Activated CD8-positive, alpha-beta memory T cell treated with anti-CD3 and anti-CD28 coated beads, Interleukin-2, amount 50 U/mL, for 1 hour (primary cell): ENCODE data around the gene ST6GALNAC6.

Source experiments
- DNase-seq: peaks from one replicate; pipeline ENCODE4 v3.0.0-alpha.2; 2020; ENCODE audit errors: extremely low read depth

Gene ST6GALNAC6

GRCh38 chr9:127899128-127899943, at the start of gene ST6GALNAC6:
TSS of gene ST6GALNAC6 (minus strand) at chr9:127899603. CDS start at chr9:127897981, 1,622 bp downstream.
- no peak for DNase-seq

GRCh38 chr9:127947841-127948710, 48.7 kb upstream of the ST6GALNAC6 start:
- no peak for DNase-seq

DNA sequence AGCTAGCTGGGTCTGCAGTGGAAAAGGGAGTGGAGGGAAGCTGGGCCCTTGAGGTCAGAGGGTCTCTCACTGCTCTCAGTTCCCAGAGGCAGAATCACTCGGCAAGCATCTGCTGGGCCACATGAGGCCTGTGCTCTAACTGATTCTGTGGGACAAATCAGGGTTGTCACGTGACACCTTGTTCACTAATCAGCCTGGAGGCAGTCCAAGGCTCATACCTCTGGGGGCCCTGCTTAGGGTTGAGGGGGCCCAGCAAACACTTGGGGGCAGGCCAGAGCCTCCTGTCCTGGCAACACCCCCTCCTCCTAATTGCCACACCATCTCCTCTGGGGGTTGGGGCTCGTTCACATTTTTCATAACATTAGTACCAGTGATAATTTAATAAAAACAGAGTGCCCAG, 47.3 kb upstream of the ST6GALNAC6 start:
- DNase-seq: no peak

- no peak for DNase-seq
Observed at GRCh38 chr9:127945942-127946341, 46.5 kb upstream of the ST6GALNAC6 start.

GRCh38 chr9:127945338-127945737, 45.9 kb upstream of the ST6GALNAC6 start:
- no peak for DNase-seq

DNA sequence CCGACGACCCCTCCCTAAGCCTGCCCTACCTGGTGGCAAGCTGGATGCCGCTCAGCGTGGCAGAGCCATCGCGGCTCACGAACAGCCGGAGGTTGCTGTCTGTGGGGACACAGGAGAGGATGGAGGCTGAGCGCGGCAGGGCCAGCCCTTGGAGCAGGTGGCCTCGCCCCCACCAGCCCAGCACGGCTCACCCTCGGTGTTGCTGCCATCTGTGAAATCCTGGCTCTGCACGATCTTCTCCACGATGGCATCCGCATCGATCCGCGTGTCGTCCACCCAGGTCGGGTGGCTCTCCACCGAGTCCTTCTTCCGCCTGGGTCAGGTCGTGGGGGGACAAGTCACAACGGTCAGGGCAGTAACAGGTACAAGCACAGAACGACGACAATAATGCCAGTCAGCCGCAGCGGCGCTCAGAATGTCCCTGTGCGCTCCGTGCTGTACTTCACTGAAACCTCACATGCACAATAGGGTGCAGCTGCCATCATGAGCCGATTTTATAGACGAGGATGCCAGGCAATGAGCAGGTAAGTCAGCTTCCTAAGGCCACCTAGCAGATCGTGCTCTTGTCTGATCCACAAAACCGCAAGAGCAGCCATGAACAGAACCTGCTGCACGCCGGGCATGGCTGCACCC, 45.3 kb upstream of the ST6GALNAC6 start:
- no peak for DNase-seq

DNA sequence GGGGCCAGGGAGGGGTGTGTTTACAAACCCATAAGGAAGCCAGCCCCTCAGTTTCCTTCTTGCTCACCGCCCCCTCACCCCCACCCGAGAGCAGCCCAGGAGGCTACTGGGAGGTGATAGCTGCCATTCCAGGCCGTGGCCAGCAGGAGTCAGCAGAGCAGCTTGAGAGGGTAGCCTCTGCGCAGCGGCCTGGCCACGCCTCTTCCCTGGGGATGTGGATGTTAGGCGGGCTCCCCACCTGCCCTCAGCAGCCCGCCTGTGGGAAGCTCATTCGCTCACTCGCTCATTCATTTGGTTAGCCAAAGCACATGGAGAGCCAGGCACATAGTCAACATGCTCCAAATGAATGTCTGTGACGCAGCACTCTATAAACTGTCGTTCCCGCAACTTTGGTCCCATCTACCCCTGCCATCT, 44.3 kb upstream of the ST6GALNAC6 start:
- no peak for DNase-seq

- DNase-seq: no peak
Observed at GRCh38 chr9:127943011-127943662, 43.7 kb upstream of the ST6GALNAC6 start.

- no peak for DNase-seq
Observed at GRCh38 chr9:127942216-127943010, 43.0 kb upstream of the ST6GALNAC6 start.

DNA sequence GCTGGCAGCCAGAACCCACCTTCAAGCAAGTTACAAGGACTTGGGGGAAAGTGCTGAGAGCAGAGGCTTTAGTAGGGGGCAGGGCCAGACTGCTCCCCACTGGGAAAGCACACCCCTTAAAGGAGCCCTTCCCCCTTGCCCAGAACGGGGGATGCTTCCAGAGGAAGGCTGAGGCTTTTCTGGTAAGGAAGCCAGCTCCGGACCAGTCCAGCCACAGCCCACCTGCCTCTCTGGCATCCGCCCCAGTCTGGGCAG, 42.5 kb upstream of the ST6GALNAC6 start:
- DNase-seq: no peak

DNA sequence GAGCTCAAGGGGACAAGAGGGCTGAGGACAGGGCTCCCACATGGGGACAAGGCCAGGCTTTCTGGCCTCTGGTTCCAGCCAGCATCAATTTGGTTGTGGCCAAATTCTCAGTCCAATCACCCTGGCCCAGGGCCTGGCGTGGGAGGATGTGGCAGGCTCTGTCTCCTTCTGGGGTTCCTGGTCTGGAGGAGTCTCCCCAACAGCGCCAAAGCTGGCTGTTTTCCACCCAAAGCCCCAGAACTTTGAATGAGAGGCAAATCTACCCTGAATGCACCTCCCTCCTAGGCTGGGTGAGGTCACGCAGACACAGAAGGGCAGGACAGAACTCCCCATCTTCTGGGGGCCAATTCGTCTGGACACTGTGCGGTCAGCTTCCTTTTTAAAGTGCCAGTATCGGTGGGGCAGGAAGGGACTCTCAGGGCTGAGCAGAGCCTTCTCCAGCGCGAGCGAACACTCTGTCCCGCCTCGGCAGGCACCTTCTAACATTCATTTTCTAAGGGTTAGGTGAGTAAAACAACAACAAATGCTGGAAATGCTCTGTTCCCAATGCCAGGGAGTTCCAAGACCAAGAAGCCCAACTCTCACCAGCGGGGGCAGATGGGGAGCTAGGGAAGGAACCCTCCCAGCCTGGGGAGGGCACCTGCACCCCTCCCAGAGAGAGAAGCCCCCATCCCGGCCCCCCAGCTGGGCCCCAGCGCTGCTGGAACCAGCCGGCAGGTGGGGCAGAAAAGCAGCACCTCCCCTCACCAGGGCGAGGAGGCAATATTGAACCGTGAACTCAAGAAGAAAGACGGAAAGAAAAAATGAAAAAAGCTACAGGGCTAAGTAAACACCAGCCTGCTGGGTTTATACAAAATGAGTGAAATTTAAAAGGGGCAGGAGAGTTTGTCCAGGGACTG, 41.9 kb upstream of the ST6GALNAC6 start:
- no peak for DNase-seq

DNA sequence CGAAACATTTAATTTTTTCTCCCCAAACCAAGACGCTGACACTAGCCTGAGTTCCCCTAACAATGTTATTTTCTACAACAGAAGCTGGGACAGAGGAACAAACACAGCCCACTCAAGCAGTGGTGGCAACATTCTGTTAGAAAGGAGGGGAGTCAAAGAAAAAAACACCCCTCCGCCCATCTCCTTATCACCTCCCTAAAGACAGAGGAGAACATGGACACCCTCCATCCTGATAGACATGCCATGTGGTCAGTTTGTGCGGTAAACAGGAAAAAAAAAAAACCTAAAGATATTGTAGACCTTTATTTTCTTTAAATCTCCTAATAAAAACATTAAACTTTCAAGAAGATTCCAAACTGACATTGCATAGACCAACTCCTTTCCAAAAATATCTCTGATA, 41.2 kb upstream of the ST6GALNAC6 start:
- no peak for DNase-seq

DNA sequence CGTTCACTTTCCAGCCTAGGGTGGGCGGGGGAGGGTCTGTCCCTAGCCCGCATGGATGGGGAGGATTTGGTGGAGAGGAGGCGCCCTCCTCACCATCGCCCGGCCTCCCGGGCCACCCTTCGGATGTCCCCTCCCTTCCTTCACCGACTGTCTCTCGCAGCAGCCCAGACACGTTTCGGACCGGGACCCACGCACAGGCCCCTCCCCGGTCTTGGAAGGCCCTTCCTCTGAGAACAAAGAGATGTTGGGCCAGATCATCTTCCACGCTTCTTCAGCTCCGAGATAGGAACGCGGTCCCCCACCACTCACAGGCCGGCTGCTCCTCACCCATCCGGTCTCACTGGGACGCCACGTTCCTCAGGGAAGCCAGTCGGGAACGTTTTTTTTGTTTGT, 38.9 kb upstream of the ST6GALNAC6 start:
- no peak for DNase-seq

DNA sequence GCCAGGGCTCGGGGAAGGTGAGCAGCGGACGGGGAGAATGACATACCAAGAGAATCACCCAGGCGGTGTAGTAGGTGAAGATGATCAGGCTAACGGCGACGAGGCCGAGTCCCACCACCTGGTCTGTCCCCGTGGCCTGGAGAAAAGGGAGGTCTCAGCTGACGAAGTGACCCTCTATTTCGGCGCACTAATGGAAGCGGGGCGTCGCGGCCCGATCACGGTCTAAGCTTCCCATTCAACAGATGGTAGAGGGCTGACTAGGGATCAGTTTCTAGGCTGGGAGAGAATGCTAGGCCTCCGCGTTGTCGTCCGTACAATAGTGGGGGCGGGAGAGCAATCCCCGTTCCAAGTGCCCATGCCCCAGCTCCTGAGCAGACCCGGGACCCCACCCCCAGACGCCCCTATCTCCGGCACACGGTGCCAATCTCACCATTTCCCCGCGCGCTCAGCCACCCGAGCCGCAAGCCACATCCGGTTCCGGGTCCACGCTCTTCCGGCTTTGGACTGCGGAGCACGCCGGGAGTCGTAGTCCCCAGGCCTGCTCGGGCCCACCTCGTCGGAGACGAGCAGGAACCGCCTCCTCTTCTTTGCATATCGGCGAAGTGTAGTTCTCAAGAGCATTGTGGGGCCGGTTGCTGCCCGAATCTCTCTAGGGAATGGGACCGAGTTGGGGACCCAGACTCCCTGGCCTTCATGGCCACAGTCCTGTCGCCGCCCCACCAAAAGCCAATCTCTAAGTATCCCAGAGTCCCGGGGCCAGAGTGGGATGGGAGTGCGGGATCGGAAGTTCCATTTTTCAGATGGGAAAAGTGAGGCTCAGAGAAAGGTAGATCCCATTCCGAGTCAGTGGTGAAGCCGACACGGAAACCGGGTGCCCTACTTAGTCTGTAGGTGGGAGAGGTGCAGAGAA, 38.2 kb upstream of the ST6GALNAC6 start, which contains the start of gene DPM2:
TSS of gene DPM2 (minus strand) at position 467 of the 910 bp plus-strand sequence. CDS start at position 433, 34 bp downstream.
- DNase-seq: peak; percentile 50

- no peak for DNase-seq
Observed at GRCh38 chr9:127937056-127937387, 37.6 kb upstream of the ST6GALNAC6 start.

GRCh38 chr9:127936347-127936852, 37.0 kb upstream of the ST6GALNAC6 start:
- DNase-seq: no peak

DNA sequence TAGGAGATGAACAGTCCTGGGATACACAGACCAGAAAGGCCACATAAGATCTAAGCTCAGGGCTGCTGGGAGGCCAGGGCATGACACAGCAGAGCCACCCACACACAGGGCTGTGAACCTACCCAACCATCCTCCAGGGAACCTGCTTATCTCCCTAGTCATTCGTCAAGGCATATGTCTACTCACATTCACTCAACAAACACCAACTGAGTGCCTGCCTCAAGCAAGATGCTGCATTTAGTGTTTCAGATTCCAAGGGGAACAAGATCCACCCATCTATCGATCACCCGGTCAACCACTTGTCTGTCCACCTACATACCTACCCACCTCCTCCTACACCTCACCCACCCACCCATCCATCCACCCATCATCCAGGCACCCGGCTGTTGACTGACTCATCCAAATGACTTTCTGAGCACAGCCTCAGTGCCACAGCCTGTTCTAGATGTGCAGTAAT, 36.4 kb upstream of the ST6GALNAC6 start:
- no peak for DNase-seq

GRCh38 chr9:127934986-127935385, 35.6 kb upstream of the ST6GALNAC6 start:
- DNase-seq: no peak

GRCh38 chr9:127934248-127934647, 34.8 kb upstream of the ST6GALNAC6 start:
- DNase-seq: no peak
